Measurements from ENCODE around the gene TNFRSF18.

TNFRSF18 gene

DNA sequence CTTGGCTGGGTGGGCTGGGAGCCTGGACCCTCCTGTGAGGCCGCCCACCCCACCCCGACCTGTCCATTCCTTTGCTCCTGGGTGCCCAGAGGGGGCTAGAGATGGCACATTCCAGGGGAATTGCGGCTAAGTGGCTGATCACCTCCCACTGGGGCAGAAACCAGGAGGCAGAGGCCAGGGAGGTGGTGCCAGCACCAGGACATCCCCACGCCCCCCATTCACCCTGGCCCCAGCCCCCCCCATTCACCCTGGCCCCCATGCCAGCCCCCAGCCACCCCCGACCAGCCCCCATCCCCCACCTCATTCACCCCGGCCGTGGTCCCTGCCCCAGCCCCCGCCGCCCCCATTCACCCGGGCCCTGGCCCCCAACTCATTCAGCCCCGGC is 33.9 kb upstream of the TNFRSF18 start:
- no peak for DNase-seq

DNA sequence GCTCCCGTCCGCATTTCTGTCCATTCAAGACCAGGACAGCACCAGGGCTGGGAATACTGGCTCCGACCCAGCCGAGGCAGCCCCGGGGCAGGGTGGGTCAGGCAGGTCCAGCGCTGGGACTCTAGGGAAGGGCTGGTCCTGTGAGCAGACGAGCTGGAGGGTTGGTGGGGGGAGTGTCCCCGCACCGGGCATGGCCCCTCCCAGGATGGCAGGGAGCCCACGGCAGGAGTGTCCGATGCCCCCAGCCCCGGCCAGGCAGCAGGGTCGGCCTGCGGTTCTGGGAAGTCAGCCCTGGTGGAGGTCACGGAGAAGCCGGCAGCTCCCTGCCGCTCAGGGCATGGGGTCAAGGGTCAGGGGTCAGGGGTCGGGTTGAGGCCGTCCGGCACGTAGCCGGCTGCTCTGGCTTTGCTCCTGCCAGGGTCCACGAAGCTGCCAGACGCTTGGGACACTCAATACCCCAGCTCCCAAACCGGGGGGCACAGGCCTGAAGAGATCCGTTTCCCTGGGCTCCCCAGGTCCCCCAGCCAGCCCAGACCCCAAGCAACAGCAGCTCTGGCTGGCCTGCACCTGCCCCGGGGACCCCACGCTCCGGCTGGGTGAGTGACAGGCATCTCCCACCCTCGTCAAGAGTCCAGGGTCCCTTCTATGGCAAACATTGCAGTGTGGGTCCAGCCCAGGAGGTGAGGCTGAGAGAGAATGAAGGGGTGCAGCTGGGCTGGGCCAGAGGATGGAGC is 33.4 kb upstream of the TNFRSF18 start:
- DNase-seq = no peak

DNA sequence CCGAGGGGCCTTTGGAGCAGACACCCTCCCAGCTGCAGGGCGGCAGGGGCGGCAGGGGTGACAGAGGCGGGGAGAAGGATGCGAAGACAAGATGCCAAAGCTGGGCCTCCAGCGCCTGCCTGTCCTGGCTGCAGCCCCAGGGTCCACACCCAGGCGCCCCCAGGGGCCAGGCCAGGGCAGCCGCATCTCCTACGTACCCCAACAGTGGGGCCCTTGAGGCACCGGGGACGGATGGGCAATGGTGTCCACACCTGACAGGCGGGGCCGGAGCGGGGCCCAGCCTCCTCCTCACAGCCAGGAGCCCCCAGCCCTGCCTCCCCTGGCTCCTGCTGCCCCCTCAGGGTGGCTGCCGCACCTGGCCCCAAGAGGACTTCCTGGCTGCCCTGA is 32.8 kb upstream of the TNFRSF18 start:
- DNase-seq = no peak

DNA sequence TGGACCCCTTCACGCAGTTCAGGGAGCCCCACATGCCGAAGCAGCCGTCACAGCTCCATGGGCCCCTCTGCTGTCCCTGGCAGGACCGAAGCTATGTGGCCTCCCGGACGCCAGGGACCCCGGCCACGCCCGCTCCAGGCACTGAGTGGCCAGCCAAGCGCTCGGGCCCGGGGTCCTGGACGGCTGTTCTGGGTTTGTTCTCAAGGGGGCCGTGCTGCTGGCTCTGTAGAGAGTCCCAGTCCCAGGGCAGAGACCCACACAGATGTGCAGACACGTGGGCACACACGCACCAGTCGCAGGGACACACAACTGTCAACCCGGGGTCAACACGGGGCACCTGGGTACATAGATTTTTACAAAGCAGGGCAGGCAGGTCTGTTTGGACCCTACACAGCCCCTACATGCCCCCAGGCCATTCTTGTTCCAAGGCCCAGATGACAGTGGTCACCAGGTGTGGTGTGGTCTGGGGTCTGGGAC is 32.3 kb upstream of the TNFRSF18 start:
- DNase-seq = no peak

DNA sequence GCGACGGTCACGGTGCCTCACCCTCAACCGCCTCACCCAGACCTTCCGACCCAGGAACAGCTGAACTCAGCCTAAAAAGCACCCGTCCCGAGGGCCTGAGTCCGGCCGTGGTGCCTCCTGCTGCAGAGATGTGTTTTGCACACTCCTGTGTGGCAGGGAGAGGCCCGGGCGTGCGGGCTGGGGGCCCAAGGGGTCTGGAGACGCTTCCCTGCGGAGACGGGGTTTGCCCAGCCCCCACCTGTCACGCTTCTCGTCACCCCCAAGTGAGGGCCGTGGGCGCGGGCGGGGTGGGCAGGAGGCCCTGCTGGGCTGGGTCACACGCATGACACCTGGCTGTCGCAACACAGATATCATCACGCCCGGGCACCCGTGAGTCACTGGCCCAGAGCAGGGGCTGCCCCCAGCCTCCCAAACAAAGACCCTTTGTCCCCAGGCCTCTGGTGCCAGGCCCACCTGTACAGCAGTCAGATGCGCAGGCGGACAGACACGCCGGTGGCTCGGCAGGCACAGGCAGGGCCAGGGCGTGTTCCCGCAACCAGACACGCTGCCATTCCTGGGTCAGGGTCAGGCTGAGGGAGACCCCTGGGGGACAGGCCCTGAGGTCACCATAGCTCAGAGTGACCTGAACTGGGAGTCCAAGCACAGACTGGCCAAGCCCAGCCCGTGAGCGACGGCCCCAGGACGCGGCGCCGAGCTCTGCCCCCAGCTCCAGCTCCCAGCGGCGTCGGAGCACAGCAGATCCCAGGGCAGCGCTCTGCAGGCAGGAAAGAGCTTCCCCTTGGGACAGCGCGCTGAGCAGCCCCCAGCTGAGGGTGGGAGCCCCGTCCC is 31.7 kb upstream of the TNFRSF18 start:
- no peak for DNase-seq

DNA sequence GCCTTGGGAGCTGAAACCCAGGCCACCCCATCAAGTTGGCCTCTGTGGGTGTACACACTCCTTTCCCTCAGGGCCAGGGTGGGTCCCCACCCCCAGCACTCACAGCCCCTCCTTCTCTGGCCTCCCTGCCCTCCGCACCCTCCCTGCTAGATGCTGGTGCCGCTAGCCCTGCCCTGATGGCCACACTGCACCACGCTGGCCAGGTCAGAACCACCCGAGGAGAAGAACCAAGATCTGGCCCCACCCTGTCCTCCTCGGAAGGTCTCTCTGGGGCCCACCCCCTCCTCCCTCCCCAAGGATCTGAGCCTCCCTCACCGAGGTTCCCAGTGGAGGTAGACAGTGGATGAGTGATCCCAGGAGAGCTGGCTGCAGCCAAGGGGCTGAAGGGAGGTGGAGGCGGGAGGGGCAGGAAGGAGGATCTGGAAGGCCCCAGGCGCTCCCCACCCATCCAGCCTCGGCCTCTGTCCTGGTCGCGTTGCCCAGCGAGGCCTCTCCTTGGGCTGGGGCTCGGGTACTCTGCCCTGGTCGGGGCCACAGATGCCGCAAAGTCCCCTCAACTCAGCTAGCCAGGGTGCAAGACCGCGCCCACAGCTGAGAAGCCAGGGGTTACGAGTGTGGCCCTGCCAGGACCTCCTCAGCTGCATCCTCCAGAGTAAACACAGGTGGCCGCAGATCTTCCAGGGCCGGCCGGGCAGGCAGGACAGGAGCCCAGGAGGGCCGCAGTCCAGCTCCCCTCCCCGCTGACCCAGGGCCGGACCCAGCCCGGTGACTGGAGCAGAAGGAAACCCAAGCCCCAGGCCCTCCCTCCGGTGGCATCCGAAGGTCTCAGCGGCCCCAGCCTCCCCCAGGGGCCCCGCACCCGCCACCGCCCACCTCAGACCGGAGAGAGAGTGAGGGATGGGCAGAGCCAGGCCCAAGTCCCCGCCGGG is 30.8 kb upstream of the TNFRSF18 start:
- DNase-seq = no peak

DNA sequence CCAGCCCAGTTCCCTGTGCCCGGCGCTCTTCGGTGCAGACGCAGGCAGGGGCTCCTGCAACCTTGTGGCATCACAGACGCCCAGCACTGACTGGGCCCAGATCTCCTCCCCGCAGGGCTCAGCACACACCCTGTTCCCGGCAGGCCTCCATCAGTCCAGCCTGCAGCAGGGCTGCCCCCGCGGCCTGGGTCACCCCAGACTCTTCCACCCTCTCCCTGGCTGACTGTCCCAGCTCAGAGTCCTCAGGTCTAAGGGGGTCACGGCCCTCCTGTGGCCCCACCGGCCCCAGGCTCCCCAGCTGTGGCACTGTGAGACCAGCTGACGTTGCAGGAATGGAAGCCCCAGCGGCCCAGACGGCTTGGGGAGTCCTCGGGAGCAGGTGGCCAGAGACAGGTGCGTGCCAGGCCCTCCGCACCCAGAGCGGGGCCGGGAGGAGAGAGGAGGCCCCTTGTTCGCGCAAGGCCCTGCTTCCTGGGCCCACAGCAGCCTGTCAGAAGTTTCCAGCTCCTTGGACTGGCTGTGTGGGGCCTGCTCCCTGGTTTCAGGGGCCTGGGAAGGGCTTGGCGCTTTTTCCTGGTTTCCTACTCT is 29.9 kb upstream of the TNFRSF18 start:
- peak; percentile 87 for DNase-seq

DNA sequence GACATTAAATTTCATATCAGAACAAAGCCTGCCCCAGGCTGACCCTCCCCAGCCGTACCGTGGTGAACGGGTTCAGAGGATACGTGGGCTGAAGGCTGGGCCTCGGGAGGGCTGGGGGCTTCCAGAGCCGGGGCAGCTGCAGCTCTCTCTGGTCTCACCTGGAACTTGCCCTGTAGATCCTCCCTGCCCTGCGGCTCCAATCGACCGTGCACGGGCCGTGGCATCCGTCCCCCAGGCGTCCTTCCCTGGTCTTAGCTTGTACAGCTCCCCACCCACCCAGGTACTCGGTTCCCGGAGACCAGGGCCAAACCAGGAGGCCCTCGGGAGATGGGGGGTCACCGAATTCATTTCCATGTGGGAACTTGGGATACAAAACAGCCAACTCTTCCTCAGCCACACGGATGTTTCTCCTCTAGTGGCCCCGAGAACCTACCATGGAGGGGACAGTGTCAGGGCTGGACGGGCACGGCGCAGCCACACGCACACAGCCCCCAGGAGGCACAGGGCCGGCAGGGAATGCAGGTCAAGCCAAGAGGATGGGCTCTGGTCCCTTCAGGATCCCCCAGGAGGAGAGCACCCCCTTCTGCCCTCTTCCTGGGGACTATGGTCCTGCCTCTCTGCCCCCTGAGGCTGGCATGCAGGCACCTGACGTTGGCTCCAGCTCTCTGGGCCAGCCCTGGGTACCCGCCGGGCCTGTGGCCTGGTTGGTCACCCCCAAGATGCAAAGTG is 28.8 kb upstream of the TNFRSF18 start:
- DNase-seq = no peak

DNA sequence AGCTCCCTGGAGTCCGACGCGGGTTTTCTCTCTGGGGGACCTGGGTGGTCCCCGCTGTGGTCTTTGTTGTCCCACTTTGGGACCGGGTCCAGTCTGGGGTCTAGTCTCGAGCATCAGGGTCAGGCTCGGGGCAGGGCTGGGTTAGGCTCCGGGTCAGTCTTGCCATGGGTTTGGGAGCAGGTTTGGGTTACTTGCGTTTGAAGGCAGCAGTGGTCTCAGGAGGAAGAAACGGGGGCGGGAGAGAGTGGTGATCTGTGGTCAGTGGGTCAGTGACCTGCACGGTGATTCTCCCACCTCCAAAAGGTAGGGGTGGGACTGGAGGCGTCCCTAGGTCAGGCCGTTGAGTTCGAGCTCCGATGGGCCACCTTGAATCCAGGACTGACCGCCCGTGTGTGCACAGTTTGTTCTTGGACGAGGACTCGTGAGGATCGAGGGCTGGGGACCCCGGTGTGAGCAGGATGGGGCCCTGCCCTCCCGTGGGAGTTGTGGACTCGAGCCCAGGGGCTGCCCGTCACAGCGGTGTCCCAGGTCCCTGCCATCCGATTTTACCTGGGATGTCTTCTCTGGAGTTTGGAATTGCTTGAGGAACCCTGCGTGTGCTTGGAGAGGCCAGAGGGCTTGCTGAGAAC is 27.9 kb upstream of the TNFRSF18 start:
- DNase-seq = no peak

DNA sequence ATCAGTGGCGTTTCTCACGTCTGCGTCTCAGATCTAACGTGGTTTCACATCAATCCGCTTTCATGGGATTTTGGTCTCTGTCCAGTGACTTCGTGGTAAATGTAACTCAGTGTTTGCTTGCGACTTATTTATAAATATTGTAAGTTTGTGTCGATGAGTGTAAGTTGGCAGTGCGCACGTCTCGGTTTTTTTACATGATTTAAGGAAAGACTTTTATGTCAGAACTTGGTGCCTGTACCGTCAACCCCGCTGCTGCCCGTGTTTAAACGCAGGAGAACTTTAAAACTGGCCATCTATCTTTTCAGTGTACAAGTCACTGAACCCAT is 27.1 kb upstream of the TNFRSF18 start:
- DNase-seq = no peak

DNA sequence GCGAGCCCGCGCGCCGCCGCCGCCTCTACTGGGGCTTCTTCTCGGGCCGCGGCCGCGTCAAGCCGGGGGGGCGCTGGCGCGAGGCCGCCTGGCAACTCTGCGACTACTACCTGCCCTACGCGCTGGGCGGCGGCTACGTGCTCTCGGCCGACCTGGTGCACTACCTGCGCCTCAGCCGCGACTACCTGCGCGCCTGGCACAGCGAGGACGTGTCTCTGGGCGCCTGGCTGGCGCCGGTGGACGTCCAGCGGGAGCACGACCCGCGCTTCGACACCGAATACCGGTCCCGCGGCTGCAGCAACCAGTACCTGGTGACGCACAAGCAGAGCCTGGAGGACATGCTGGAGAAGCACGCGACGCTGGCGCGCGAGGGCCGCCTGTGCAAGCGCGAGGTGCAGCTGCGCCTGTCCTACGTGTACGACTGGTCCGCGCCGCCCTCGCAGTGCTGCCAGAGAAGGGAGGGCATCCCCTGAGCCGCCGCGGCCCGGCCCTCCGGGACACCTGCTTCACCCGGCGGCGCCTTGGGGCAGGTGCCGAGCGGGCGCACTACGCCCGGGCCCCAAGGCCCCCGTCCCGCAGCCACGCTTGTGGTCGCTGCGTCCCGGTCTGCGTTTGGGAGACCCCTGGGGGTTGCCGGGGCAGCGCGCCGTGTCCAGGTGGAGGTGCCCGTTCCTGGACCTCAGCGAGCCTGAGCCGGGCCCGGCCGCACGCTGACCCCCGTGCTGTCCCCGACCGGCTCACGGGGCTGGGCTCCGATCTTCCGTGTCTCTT is 26.6 kb upstream of the TNFRSF18 start:
- DNase-seq = no peak

DNA sequence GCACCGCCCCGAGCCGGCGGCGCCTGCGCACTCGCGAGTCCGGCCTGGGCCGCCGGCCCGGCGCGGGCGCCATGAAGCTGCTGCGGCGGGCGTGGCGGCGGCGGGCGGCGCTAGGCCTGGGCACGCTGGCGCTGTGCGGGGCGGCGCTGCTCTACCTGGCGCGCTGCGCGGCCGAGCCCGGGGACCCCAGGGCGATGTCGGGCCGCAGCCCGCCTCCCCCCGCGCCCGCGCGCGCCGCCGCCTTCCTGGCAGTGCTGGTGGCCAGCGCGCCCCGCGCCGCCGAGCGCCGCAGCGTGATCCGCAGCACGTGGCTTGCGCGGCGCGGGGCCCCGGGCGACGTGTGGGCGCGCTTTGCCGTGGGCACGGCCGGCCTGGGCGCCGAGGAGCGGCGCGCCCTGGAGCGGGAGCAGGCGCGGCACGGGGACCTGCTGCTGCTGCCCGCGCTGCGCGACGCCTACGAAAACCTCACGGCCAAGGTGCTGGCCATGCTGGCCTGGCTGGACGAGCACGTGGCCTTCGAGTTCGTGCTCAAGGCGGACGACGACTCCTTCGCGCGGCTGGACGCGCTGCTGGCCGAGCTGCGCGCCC is 25.9 kb upstream of the TNFRSF18 start, which contains the start of gene B3GALT6:
B3GALT6 (plus strand) TSS at position 30 of the 588 bp plus-strand sequence; CDS start at position 72, 42 bp downstream.
- no peak for DNase-seq

DNA sequence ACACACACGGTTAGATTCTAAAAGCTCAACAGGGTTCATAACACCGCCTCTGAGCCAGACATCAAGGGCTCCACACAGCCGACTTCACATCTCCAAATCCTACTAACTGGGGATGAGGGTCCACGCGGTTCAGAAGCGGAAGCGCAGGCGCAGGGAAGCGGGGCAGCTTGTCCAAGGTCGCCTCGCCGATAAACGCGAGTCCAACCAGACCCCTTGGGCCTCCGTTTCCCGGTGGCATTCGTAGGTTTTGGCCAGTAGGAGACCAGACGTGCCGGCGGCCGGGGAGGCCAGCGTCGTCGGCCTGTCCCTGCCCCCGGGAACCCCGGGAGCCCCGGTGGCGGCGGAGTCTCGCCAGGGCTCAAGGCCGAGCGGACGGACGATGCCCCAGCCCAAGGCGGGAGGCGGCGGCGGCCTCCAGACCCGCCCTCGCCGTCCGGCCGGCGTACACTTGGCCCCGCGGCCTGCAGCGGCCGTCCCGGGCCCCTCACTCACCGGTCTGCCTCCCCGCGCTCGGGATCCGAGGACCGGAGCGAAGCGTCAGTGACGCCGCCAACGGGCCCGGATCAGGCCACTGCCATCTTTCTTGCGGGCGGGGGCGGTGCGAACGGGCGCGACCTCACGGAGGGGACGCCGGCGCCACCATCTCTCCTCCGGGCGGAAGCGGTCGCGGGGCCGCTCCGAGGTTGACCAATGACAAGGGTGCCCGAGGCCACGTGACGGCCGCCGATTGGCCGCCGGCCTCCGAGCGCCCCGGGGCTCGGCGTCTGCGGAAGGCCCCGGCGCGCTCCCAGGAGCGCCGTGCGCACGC is 25.2 kb upstream of the TNFRSF18 start, which contains the start of gene SDF4:
SDF4 (minus strand) TSS at position 602 of the 808 bp plus-strand sequence. CDS start 3,229 bp downstream, outside the sequence.
- DNase-seq = peak; percentile 100

DNA sequence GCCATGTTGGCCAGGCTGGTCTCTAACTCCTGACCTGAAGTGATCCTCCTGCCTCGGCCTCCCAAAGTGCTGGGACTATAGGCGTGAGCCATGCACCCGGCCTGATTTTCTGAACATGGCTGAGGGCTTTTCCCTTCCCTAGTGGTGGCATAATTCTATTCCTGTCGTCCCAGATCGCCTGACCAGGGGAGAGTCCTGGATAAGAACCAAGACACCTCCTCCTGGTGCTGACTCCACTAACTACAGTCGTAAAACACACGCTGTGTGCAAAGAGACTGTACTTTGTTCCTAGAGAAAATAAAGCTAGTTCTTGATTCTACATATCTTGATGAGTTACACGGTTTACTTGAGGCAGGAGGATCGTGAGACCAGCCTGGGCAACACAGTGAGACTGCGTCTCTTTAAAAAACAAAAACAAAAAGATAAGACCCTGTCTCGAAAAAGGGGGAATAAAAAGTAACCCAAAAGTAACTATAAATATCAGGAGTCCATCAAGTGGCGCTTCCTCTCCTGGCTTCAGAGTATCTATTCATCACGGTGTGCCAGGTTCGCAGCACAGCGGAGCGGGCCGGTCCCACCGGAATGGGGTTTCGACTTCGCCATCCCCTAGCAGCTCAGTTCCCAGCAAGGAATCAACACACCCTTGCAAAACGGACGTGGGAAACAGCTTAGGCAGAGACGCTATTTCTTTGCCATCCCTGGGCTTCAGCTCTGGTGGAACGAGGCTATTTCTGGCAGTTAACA is 24.4 kb upstream of the TNFRSF18 start:
- DNase-seq = peak; percentile 99

DNA sequence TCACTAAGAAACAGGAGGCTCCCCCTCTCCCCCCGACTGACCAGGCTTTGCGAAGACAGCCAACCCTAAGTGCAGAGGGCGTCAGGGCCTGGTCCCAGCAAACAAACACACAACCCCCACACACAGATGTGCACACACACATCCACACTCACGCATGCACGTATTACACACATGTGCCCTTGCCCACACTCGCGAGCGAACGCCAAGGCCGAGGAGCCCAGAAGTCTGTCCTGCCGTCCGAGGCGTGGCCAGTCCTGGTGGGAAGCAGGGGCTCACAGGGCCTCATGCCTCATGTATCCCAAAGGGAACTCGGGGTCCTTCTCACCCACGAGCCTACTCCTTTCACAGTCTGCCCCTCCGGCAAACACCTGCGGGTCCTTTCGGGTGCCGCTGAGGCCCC is 23.4 kb upstream of the TNFRSF18 start:
- no peak for DNase-seq

DNA sequence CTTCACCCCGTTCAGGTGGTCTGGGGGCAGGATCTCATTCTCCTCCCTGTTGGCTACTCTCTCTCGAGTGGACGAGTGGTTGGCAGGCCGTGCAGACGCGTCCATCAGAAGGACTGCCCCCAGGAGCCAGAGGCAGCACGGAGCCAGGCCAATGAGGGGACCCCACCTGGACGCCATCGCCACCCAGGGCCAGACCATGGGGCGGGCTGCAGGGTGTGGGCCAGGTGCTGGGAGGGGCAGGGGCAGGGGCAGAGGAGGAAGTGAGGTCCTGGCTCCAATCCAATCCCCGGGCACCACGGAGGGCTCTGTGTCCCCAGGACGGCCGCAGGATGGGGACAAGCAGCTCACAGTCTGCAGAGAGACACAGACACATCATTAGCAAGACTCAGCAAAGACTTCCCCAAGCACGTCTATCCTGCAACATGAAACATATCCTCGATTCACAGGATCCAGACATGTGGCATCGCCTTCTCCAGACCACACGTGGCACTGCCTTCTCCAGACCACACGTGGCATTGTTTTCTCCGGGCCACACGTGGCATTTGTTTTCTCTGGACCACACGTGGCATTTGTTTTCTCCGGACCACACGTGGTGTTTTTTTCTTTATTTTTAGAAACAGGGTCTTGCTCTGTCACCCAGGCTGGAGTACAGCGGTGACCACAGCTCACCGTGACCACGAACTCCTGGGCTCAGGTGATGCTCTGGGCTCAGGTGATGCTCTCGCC is 22.4 kb upstream of the TNFRSF18 start:
- no peak for DNase-seq

DNA sequence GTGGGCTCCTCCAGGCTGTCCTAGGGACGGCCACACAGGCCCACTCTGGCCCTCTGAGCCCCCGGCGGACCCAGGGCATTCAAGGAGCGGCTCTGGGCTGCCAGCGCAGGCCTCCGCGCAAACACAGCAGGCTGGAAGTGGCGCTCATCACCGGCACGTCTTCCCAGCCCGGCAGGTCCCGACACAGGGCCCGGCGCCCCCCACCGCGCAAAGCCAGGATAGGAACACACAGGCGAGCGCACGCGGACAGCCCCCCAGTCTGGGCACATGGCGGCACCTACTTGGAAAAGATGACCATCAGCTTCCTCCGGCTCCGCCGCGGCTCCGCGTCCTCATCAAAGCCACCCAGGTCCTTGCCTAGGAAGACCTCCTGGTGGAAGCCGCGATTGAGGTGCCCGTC is 21.8 kb upstream of the TNFRSF18 start:
- no peak for DNase-seq

DNA sequence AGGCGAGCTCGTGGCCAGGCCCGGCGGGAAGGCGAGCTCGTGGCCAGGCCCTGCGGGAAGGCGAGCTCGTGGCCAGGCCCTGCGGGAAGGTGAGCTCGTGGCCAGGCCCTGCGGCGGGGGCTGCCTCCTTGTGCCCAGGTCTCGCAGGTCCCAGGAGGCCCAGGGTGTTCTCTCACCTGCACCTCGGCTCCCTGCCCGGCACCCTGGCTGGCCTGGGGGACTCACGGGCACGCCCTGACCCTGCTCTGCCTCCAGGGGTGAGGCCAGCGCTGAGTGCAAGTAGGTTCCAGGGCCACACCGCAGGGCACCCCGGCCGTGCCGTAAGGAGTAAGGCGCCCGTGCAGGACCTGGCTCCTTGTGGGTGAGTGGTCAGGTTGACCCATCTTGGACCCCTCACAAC is 21.0 kb upstream of the TNFRSF18 start:
- no peak for DNase-seq

Measured in NCI-H510A treated with DMSO at 0.1 percent for 48 hours (cell line).